B cell (primary cell): ENCODE results near the gene SUSD4. TPM values are rescaled to one million over a fixed set of nuclear protein-coding genes. Genes with fewer than 3 reads are reported as not detected.

Experiments used
- ATAC-seq: fragments of 200-7000 bp; cut with Tn5 transposase; one replicate; pipeline ENCODE4 v1.10.0; 2021; ENCODE audit warnings: low read depth, mild to moderate bottlenecking, moderate number of reproducible peaks, moderate library complexity
- CTCF ChIA-PET: fragments of 350-600 bp; sonication (Branson Sonifier 250); formaldehyde crosslinking; loops from one replicate; lab custom pipeline; 2021; ENCODE audit warnings: antibody characterized with exemption, inconsistent platforms; lab: Charles Lee
- POLR2A ChIA-PET: fragments of 350-600 bp; sonication (Branson Sonifier 250); formaldehyde crosslinking; loops from one replicate; lab custom pipeline; 2021; ENCODE audit warnings: antibody characterized with exemption; lab: Charles Lee
- DNase-seq: peaks from one replicate; pipeline ENCODE4 v3.0.0; 2013
- H2AFZ ChIP-seq: 2 replicates; pipeline ENCODE4 v1.6.1; 2012; ENCODE audit warnings: mild to moderate bottlenecking, low read depth, low read length; ENCODE audit not compliant: insufficient read depth, poor library complexity, severe bottlenecking
- H3K27ac ChIP-seq, 2 donors: 1 replicate in 1 of 2; 2 replicates in 1 of 2; pipeline ENCODE4 v1.5.1; 2012 to 2013; ENCODE audit warnings: low read length in 2 of 2, mild to moderate bottlenecking in 2 of 2, moderate library complexity in 1 of 2
- H3K27me3 ChIP-seq, 4 experiments: fragments of 200-600 bp in 1 of 4; sonication (generic) in 1 of 4; replicated peaks in 1 of 4; 1 replicate in 2 of 4; 2 replicates in 2 of 4; pipeline versions ENCODE4 v1.6.1 to v1.7.0; 2013 to 2016; ENCODE audit warnings: low read length in 3 of 4, mild to moderate bottlenecking in 2 of 4, mixed read lengths in 1 of 4, moderate library complexity in 1 of 4; ENCODE audit not compliant: insufficient read depth in 4 of 4, control insufficient read depth in 3 of 4; ENCODE audit errors: control extremely low read depth in 1 of 4
- H3K36me3 ChIP-seq, 2 experiments: replicated peaks in 1 of 2; 1 replicate in 1 of 2; 2 replicates in 1 of 2; pipeline versions ENCODE4 v1.6.1 to v1.7.1; 2013; ENCODE audit warnings: low read length in 1 of 2; ENCODE audit not compliant: insufficient read depth in 2 of 2, control insufficient read depth in 1 of 2; ENCODE audit errors: control extremely low read depth in 1 of 2, extremely low read depth in 1 of 2
- H3K4me1 ChIP-seq, 2 donors: fragments of 200-600 bp in 1 of 2; sonication (generic) in 1 of 2; 1 replicate in 1 of 2; 2 replicates in 1 of 2; pipeline versions ENCODE4 v1.5.1 to v1.6.1; 2013 to 2017; ENCODE audit warnings: low read length in 2 of 2; ENCODE audit not compliant: control insufficient read depth in 2 of 2, insufficient read depth in 2 of 2
- H3K4me2 ChIP-seq: replicated peaks from 2 replicates; pipeline ENCODE3; 2012; ENCODE audit warnings: mild to moderate bottlenecking, low read depth, low read length; ENCODE audit not compliant: poor library complexity, severe bottlenecking
- H3K4me3 ChIP-seq, 5 experiments: fragments of 200-600 bp in 1 of 5; sonication (generic) in 1 of 5; 1 replicate in 3 of 5; 2 replicates in 2 of 5; pipeline versions ENCODE4 v1.5.1 to v1.7.0; 2011 to 2016; ENCODE audit warnings: low read length in 4 of 5, mild to moderate bottlenecking in 4 of 5, low read depth in 2 of 5, control low read depth in 1 of 5, moderate library complexity in 1 of 5; ENCODE audit not compliant: insufficient read depth in 1 of 5; ENCODE audit errors: control extremely low read depth in 1 of 5, extremely low read depth in 1 of 5
- H3K79me2 ChIP-seq: fragments of 200-600 bp; sonication (generic); one replicate; pipeline ENCODE4 v1.6.0; 2016; ENCODE audit warnings: low read length; ENCODE audit not compliant: control insufficient read depth, insufficient read depth
- H3K9ac ChIP-seq: fragments of 200-600 bp; sonication (generic); 2 replicates; pipeline ENCODE4 v1.6.1; 2017; ENCODE audit warnings: mild to moderate bottlenecking, low read length, moderate library complexity
- H3K9me3 ChIP-seq, 3 donors: one replicate each; pipeline versions ENCODE4 v1.6.1 to v1.7.1; 2013; ENCODE audit warnings: low read length in 2 of 3; ENCODE audit not compliant: control insufficient read depth in 2 of 3, insufficient read depth in 1 of 3; ENCODE audit errors: control extremely low read depth in 1 of 3
- H4K20me1 ChIP-seq: 2 replicates; pipeline ENCODE4 v1.6.0; 2012; ENCODE audit warnings: mild to moderate bottlenecking, low read length; ENCODE audit not compliant: insufficient read depth, control insufficient read depth, poor library complexity, severe bottlenecking
- H3K27ac Mint-ChIP-seq: one replicate; pipeline ENCODE4 v1.8.0; 2021; ENCODE audit warnings: mixed read lengths
- H3K27me3 Mint-ChIP-seq: one replicate; pipeline ENCODE4 v1.8.0; 2021; ENCODE audit warnings: mixed read lengths
- H3K4me1 Mint-ChIP-seq: one replicate; pipeline ENCODE4 v1.8.0; 2021; ENCODE audit warnings: mixed read lengths
- H3K4me3 Mint-ChIP-seq: one replicate; pipeline ENCODE4 v1.8.0; 2021; ENCODE audit warnings: mixed read lengths
- H3K9me3 Mint-ChIP-seq: one replicate; pipeline ENCODE4 v1.8.0; 2022; ENCODE audit warnings: mixed read lengths; ENCODE audit not compliant: insufficient read depth
- EZH2 ChIP-seq: IDR thresholded peaks from 2 replicates; pipeline ENCODE4 v1.6.1; 2012; ENCODE audit warnings: borderline replicate concordance, low read depth, mild to moderate bottlenecking, moderate library complexity, low read length; ENCODE audit not compliant: insufficient read depth, poor library complexity, severe bottlenecking
- WGBS: methylation state at CpG from one replicate; pipeline ENCODE4 v1.1.5; 2013; ENCODE audit warnings: missing lambda C conversion rate; ENCODE audit not compliant: insufficient coverage; 5-methylcytosine and 5-hydroxymethylcytosine counted together
- intact Hi-C: fragments of 100-400 bp; cut with micrococcal nuclease; formaldehyde crosslinking; loops from one replicate; pipeline ENCODE4 v1.10.0; 2022
- polyA plus RNA-seq: library from polyadenylated mRNA; depleted of rRNA; stranded (reverse); fragments of >200 nt; gene quantifications from 2 replicates; pipeline ENCODE4 v1.2.3, GENCODE V29; 2012
- total RNA-seq, 2 donors: library from RNA; stranded (reverse); fragments of 120-200 nt in 1 of 2; gene quantifications; 1 replicate in 1 of 2; 2 replicates in 1 of 2; pipeline versions ENCODE4 v1.2.3 to v1.2.4, GENCODE V29; 2013 to 2022
- TF ChIP-seq, protein P1 (sequence below): fragments of 200-600 bp; IDR thresholded peaks from one replicate; pipeline ENCODE4 v1.8.0; 2022; ENCODE audit warnings: antibody characterized with exemption, mild to moderate bottlenecking

The SUSD4 gene
- total and polyA plus RNA-seq, 2 donors (not counting 1 experiment from before 2014, with no cell fraction given): 0.13 TPM; not detected in 1

GRCh38 chr1:223233019-223233409 is 131.0 kb downstream of the SUSD4 start:
- no peaks in the 10 kb centered on the region for H3K79me2 ChIP-seq
- H3K4me3 ChIP-seq: no peak overlapping the region
- no peaks in the 10 kb centered on the region for H3K4me1 ChIP-seq
- ChIA-PET CTCF (no interaction called here), POLR2A (no interaction called here)
- Mint-ChIP-seq H3K27ac (no peak overlapping the region), H3K4me1 (no peaks in the 10 kb centered on the region), H3K27me3 (peaks cover 9% of the 10 kb centered on the region), H3K9me3 (no peaks in the 10 kb centered on the region), H3K4me3 (no peak overlapping the region)
- ATAC-seq (no peak), DNase-seq (no peak)
- peaks cover 0 to 3% (median 0%) of the 10 kb centered on the region in 3 donors for H3K9me3 ChIP-seq
- no peaks in the 10 kb centered on the region for H3K36me3 ChIP-seq
- no peak overlapping the region for H2AFZ ChIP-seq
- WGBS: no CpG with 5 or more reads among the region's 3 CpGs
- H3K9ac ChIP-seq: no peak overlapping the region
- no peak for TF ChIP-seq EZH2
- TF ChIP-seq, protein P1, sequence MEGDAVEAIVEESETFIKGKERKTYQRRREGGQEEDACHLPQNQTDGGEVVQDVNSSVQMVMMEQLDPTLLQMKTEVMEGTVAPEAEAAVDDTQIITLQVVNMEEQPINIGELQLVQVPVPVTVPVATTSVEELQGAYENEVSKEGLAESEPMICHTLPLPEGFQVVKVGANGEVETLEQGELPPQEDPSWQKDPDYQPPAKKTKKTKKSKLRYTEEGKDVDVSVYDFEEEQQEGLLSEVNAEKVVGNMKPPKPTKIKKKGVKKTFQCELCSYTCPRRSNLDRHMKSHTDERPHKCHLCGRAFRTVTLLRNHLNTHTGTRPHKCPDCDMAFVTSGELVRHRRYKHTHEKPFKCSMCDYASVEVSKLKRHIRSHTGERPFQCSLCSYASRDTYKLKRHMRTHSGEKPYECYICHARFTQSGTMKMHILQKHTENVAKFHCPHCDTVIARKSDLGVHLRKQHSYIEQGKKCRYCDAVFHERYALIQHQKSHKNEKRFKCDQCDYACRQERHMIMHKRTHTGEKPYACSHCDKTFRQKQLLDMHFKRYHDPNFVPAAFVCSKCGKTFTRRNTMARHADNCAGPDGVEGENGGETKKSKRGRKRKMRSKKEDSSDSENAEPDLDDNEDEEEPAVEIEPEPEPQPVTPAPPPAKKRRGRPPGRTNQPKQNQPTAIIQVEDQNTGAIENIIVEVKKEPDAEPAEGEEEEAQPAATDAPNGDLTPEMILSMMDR: no peak
- H3K4me2 ChIP-seq: no peak overlapping the region
- intact Hi-C loops: no loop called here
- H3K27me3 ChIP-seq: no peaks in the 10 kb centered on the region
- no peaks in the 10 kb centered on the region for H4K20me1 ChIP-seq
- H3K27ac ChIP-seq: no peak overlapping the region

GRCh38 chr1:223231581-223231980 is 132.4 kb downstream of the SUSD4 start:
- DNase-seq: no peak
- Histone ChIP-seq H3K4me3 (no peak overlapping the region), H3K36me3 (no peaks in the 10 kb centered on the region), H3K9ac (no peak overlapping the region), H3K27me3 (no peaks in the 10 kb centered on the region), H3K4me1 (no peaks in the 10 kb centered on the region), H3K79me2 (no peaks in the 10 kb centered on the region), H3K9me3 (peaks cover 0 to 3% (median 0%) of the 10 kb centered on the region in 3 donors), H4K20me1 (no peaks in the 10 kb centered on the region), H2AFZ (no peak overlapping the region), H3K4me2 (no peak overlapping the region), H3K27ac (no peak overlapping the region)
- Mint-ChIP-seq H3K4me1 (no peaks in the 10 kb centered on the region), H3K4me3 (no peak overlapping the region), H3K27me3 (peaks cover 15% of the 10 kb centered on the region), H3K27ac (no peak overlapping the region), H3K9me3 (no peaks in the 10 kb centered on the region)
- no peak for TF ChIP-seq EZH2
- TF ChIP-seq, protein P1: no peak
- CTCF ChIA-PET: no interaction called here
- WGBS: 86% methylated on average over 1 of the region's 7 CpGs
- no peak for ATAC-seq
- intact Hi-C loops: no loop called here
- POLR2A ChIA-PET: no interaction called here
